Panc1 (cell line): Measurements from ENCODE around the gene INTS6L. TPM values are rescaled to one million over a fixed set of nuclear protein-coding genes. Genes with fewer than 3 reads are reported as not detected.

Experiments used
- ATAC-seq: fragments of 200-7000 bp; cut with Tn5 transposase; 2 replicates; pipeline ENCODE4 v1.9.1; 2020; ENCODE audit warnings: mild to moderate bottlenecking, moderate library complexity
- BruUV-seq: library from RNA; stranded (reverse); fragments of 400-500 nt; replicated peaks from 2 replicates; lab custom pipeline; 2021; lab: Mats Ljungman, UMichigan
- CTCF ChIA-PET: fragments of 300-600 bp; sonication (Branson Sonifier 250); formaldehyde crosslinking; loops from one replicate; lab custom pipeline; 2022; ENCODE audit warnings: antibody characterized with exemption; lab: Charles Lee
- POLR2A ChIA-PET: fragments of 300-600 bp; sonication (Branson Sonifier 250); formaldehyde crosslinking; loops from one replicate; lab custom pipeline; 2022; ENCODE audit warnings: antibody characterized with exemption; lab: Charles Lee
- DNase-seq: peaks from one replicate; pipeline ENCODE4 v3.0.0-alpha.2; 2010; ENCODE audit warnings: low read depth, low spot score
- H3K27ac ChIP-seq: 2 replicates; pipeline ENCODE4 v1.5.1; 2011; ENCODE audit warnings: mild to moderate bottlenecking, low read length, inconsistent platforms
- H3K27me3 ChIP-seq: fragments of 200-500 bp; sonication (Bioruptor generic); 2 replicates; pipeline ENCODE4 v1.6.0; 2014; ENCODE audit warnings: low read length, inconsistent platforms; ENCODE audit not compliant: control insufficient read depth, insufficient read depth
- H3K36me3 ChIP-seq: fragments of 200-500 bp; sonication (Bioruptor generic); 2 replicates; pipeline ENCODE4 v1.5.1; 2014; ENCODE audit warnings: inconsistent platforms, mild to moderate bottlenecking, low read length, moderate library complexity; ENCODE audit not compliant: control insufficient read depth, insufficient read depth
- H3K4me1 ChIP-seq: 2 replicates; pipeline ENCODE4 v1.5.1; 2011; ENCODE audit warnings: inconsistent platforms, mild to moderate bottlenecking, low read length, moderate library complexity; ENCODE audit not compliant: control insufficient read depth, insufficient read depth
- H3K4me3 ChIP-seq, 2 experiments: 2 replicates each; pipeline ENCODE4 v1.5.1; 2011 to 2012; ENCODE audit warnings: low read depth in 2 of 2, low read length in 2 of 2, mild to moderate bottlenecking in 2 of 2, inconsistent platforms in 1 of 2, moderate library complexity in 1 of 2
- H3K9me3 ChIP-seq: fragments of 200-500 bp; sonication (Bioruptor generic); 2 replicates; pipeline ENCODE4 v1.5.1; 2014; ENCODE audit warnings: low read depth, mild to moderate bottlenecking, inconsistent platforms, low read length, moderate library complexity; ENCODE audit not compliant: control insufficient read depth, insufficient read depth
- POLR2AphosphoS5 ChIP-seq: IDR thresholded peaks from 2 replicates; pipeline ENCODE4 v1.6.1; 2012; ENCODE audit warnings: mild to moderate bottlenecking, low read depth, low read length, moderate library complexity
- SIN3A ChIP-seq: IDR thresholded peaks from 2 replicates; pipeline ENCODE4 v1.6.1; 2012; ENCODE audit warnings: low read depth, mild to moderate bottlenecking, low read length, moderate library complexity, borderline replicate concordance; ENCODE audit not compliant: insufficient read depth
- TCF7L2 ChIP-seq: IDR thresholded peaks from 2 replicates; pipeline ENCODE4 v1.6.1; 2011; ENCODE audit warnings: mild to moderate bottlenecking, low read depth, low read length, inconsistent platforms
- in situ Hi-C: cut with HindIII; loops from 2 replicates; pipeline ENCODE4 v1.10.0; 2016; ENCODE audit warnings: low sequenced_read_pairs, low pct_unique_long_range_greater_than_20kb
- intact Hi-C: fragments of 100-400 bp; cut with micrococcal nuclease; formaldehyde crosslinking; loops from one replicate; pipeline ENCODE4 v1.10.0; 2022; ENCODE audit not compliant: unreplicated experiment
- total RNA-seq: library from RNA; stranded (reverse); gene quantifications from one replicate; pipeline ENCODE4 v1.2.1, GENCODE V29; 2021; ENCODE audit not compliant: unreplicated experiment
- TF ChIP-seq, protein P1 (sequence below), 2 experiments: IDR thresholded peaks; 2 replicates each; pipeline ENCODE4 v1.6.1; 2011 to 2012; ENCODE audit warnings: low read depth in 2 of 2, control low read depth in 1 of 2, low read length in 1 of 2, mild to moderate bottlenecking in 1 of 2, moderate library complexity in 1 of 2; ENCODE audit not compliant: insufficient read depth in 1 of 2
- TF ChIP-seq, protein P2 (sequence below): fragments of 450-650 bp; IDR thresholded peaks from 2 replicates; pipeline ENCODE4 v1.5.1; 2017; ENCODE audit warnings: mild to moderate bottlenecking

The INTS6L gene
- total RNA-seq, 1 experiment from 2014 or later = 19.6 TPM

DNA sequence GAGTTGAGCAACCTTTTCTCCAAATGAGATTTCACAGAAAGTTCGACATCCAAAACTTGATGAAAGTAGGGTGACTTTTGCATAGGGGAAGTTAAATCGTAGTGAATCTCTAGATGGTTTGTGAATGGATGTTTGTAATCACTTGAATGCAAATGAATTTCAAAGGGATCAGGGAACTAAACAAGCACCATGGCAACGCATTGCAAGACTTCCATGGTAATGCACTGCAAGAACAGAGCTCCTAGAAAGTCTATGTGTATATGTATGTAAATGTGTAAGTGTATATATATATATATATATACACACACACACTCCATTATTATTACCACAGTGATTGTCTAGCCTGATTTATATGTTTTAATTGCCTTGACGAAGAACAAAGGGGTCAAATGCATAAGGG is 27.3 kb downstream of the INTS6L start:
- CTCF ChIA-PET = no interaction called here
- intact Hi-C loops = no loop called here
- in situ Hi-C loops = no loop called here

DNA sequence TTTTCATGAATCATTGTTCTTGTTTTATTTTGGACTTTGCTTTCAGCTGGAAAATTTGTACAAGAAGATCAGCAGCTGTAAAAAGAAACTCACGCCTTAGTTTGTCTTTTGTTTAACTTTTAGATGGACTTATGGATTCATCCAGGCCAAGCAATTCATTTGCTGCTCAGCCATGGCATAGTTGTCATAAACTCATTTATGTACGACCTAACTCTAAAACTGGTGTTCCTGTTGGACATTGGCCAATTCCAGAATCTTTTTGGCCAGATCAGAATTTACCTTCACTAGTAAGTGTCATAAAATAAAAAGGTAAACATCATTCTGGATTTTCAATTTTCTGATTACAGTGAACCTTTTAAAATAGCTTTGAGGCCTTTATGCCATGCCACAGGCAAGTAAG is 29.1 kb downstream of the INTS6L start:
- no peak for DNase-seq
- Histone ChIP-seq H3K4me1 (no peaks in the 10 kb centered on the region), H3K36me3 (no peaks in the 10 kb centered on the region; the same call in 1 of the 2 replicates), H3K9me3 (no peaks in the 10 kb centered on the region), H3K27ac (no peak overlapping the region), H3K27me3 (no peaks in the 10 kb centered on the region), H3K4me3 (no peak overlapping the region)
- CTCF ChIA-PET = no interaction called here
- TF ChIP-seq, protein P1, sequence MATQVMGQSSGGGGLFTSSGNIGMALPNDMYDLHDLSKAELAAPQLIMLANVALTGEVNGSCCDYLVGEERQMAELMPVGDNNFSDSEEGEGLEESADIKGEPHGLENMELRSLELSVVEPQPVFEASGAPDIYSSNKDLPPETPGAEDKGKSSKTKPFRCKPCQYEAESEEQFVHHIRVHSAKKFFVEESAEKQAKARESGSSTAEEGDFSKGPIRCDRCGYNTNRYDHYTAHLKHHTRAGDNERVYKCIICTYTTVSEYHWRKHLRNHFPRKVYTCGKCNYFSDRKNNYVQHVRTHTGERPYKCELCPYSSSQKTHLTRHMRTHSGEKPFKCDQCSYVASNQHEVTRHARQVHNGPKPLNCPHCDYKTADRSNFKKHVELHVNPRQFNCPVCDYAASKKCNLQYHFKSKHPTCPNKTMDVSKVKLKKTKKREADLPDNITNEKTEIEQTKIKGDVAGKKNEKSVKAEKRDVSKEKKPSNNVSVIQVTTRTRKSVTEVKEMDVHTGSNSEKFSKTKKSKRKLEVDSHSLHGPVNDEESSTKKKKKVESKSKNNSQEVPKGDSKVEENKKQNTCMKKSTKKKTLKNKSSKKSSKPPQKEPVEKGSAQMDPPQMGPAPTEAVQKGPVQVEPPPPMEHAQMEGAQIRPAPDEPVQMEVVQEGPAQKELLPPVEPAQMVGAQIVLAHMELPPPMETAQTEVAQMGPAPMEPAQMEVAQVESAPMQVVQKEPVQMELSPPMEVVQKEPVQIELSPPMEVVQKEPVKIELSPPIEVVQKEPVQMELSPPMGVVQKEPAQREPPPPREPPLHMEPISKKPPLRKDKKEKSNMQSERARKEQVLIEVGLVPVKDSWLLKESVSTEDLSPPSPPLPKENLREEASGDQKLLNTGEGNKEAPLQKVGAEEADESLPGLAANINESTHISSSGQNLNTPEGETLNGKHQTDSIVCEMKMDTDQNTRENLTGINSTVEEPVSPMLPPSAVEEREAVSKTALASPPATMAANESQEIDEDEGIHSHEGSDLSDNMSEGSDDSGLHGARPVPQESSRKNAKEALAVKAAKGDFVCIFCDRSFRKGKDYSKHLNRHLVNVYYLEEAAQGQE (IDR thresholded peaks at IDR 0.05; ENCODE audit: insufficient read depth in 1 of 2, low read depth in 2 of 2, low read length in 1 of 2) = no peak
- TF ChIP-seq, protein P2, sequence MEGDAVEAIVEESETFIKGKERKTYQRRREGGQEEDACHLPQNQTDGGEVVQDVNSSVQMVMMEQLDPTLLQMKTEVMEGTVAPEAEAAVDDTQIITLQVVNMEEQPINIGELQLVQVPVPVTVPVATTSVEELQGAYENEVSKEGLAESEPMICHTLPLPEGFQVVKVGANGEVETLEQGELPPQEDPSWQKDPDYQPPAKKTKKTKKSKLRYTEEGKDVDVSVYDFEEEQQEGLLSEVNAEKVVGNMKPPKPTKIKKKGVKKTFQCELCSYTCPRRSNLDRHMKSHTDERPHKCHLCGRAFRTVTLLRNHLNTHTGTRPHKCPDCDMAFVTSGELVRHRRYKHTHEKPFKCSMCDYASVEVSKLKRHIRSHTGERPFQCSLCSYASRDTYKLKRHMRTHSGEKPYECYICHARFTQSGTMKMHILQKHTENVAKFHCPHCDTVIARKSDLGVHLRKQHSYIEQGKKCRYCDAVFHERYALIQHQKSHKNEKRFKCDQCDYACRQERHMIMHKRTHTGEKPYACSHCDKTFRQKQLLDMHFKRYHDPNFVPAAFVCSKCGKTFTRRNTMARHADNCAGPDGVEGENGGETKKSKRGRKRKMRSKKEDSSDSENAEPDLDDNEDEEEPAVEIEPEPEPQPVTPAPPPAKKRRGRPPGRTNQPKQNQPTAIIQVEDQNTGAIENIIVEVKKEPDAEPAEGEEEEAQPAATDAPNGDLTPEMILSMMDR = no peak
- TF ChIP-seq POLR2AphosphoS5 (no peak), TCF7L2 (no peak), SIN3A (no peak)
- no TSS peak for BruUV-seq
- ATAC-seq = no peak
- POLR2A ChIA-PET = no interaction called here
- intact Hi-C loops = no loop called here
- in situ Hi-C loops = no loop called here

More for the DNA sequence above, 27.3 kb downstream of the INTS6L start:
- Histone ChIP-seq H3K36me3 (no peaks in the 10 kb centered on the region; the same call in 1 of the 2 replicates), H3K4me3 (no peak overlapping the region), H3K4me1 (no peaks in the 10 kb centered on the region), H3K9me3 (no peaks in the 10 kb centered on the region), H3K27ac (no peak overlapping the region), H3K27me3 (no peaks in the 10 kb centered on the region)
- POLR2A ChIA-PET = no interaction called here
- ATAC-seq = no peak
- no TSS peak for BruUV-seq
- no peak for DNase-seq
- no peak for TF ChIP-seq TCF7L2
- TF ChIP-seq POLR2AphosphoS5 = no peak

DNA sequence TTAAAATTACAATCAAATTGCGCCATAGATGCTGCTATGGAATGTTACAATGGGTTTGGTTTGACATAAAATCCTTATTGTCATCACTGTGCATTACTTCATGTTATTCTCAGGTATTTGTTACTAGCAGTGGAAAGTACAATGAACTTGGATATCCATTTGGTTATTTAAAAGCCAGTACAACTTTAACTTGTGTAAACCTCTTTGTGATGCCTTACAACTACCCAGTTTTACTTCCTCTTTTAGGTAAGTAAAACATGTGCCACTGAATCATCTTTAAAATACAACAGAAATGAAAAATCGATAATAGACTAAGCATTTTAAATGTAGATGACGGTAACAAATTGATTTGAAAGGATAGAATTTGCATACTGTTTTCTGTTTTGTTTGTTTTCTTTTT is 35.6 kb downstream of the INTS6L start:
- H3K9me3 ChIP-seq = no peaks in the 10 kb centered on the region
- intact Hi-C loops = loop anchor here (10.0 kb wide), 1 partner anchor 61 kb away; no protein-coding TSS in a partner anchor

More for the DNA sequence above, 35.6 kb downstream of the INTS6L start:
- DNase-seq (no peak), ATAC-seq (no peak)
- ChIA-PET CTCF (no interaction called here), POLR2A (no interaction called here)
- no peaks in the 10 kb centered on the region for H3K4me1 ChIP-seq
- TF ChIP-seq POLR2AphosphoS5 (no peak), SIN3A (no peak), TCF7L2 (no peak)
- TF ChIP-seq, protein P1 (IDR thresholded peaks at IDR 0.05; ENCODE audit: insufficient read depth in 1 of 2, low read depth in 2 of 2, low read length in 1 of 2) = no peak
- TF ChIP-seq, protein P2 = no peak
- H3K4me3 ChIP-seq = no peak overlapping the region
- no peak overlapping the region for H3K27ac ChIP-seq
- no peaks in the 10 kb centered on the region for H3K36me3 ChIP-seq
- no peaks in the 10 kb centered on the region for H3K27me3 ChIP-seq
- no TSS peak for BruUV-seq
- in situ Hi-C loops = no loop called here
